Measurements from ENCODE around the gene RMP24.

Gene RMP24

DNA sequence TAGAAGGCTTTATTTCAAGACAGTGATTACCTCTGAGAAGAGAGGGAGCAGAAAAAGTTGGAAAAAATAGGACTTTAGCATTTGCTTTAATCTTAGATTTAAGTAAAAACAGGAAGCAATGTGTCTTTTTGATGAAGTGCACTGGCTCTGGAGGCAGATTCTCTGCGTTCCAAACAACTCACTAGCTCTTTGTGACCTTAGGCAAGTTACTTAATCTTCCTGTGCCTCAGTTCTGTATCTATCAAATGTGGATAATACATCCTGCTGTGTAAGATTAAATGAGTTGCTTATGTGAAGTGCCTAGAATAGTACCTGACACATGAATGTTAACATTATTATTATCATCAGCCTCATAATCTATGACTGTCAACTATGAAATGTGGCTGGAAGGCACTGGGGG, 52.5 kb downstream of the RMP24 start:
- no peaks in the 10 kb centered on the region for H3K4me1 ChIP-seq (ENCODE audit: control insufficient read depth, insufficient read depth, low read length)
- H3K9ac ChIP-seq (ENCODE audit: low read depth, low read length) = no peak overlapping the region
- H3K27me3 ChIP-seq (ENCODE audit: control insufficient read depth, insufficient read depth, low read length) = no peaks in the 10 kb centered on the region
- H3K4me3 ChIP-seq (ENCODE audit: low read depth, low read length) = no peak overlapping the region
- no peaks in the 10 kb centered on the region for H3K9me3 ChIP-seq (ENCODE audit: control insufficient read depth, insufficient read depth, low read length)
- H3K36me3 ChIP-seq (ENCODE audit: control insufficient read depth, insufficient read depth, low read length) = peaks cover 65% of the 10 kb centered on the region
- no peak overlapping the region for H3K27ac ChIP-seq (ENCODE audit: low read depth, low read length)

DNA sequence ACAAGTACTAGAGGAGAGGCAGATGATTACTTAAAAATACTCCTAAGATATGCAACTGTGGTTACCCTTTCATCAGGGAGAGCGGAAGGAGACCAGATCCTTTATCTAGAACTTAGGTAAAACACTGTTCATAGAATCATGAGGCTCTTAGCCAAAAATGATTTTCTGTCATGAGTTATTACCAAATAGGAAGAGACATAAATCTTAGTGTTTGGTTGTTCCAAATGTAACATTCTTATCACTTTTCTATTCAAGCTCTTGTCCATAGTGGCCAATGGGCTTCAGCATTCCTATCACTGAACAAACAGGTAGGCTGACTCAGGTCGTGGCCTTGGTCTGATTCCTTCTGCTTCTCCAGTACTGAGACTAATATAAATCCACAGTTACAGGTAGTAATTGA, 56.4 kb downstream of the RMP24 start:
- H3K4me1 ChIP-seq (ENCODE audit: control insufficient read depth, insufficient read depth, low read length) = no peaks in the 10 kb centered on the region
- H3K36me3 ChIP-seq (ENCODE audit: control insufficient read depth, insufficient read depth, low read length) = peaks cover 79% of the 10 kb centered on the region
- H3K9me3 ChIP-seq (ENCODE audit: control insufficient read depth, insufficient read depth, low read length) = no peaks in the 10 kb centered on the region
- H3K27ac ChIP-seq (ENCODE audit: low read depth, low read length) = no peak overlapping the region
- no peaks in the 10 kb centered on the region for H3K27me3 ChIP-seq (ENCODE audit: control insufficient read depth, insufficient read depth, low read length)
- no peak overlapping the region for H3K9ac ChIP-seq (ENCODE audit: low read depth, low read length)
- no peak overlapping the region for H3K4me3 ChIP-seq (ENCODE audit: low read depth, low read length)

Data from HUES48 (cell line).